Right atrium auricular region (tissue), 2 donors: ENCODE measurements around the gene UBXN7. TPM values are rescaled to one million over a fixed set of nuclear protein-coding genes. Genes with fewer than 3 reads are reported as not detected.

Experiments used
- DNase-seq: peaks from one replicate; pipeline ENCODE4 v3.0.0-alpha.2; 2019; ENCODE audit warnings: low spot score
- H3K27ac ChIP-seq, 2 donors: fragments of 200-600 bp; sonication (generic); 1 replicate in 1 of 2; 2 replicates in 1 of 2; pipeline ENCODE4 v1.5.1; 2016 to 2019
- H3K27me3 ChIP-seq, 2 donors: fragments of 200-600 bp; sonication (generic); one replicate each; pipeline versions ENCODE4 v1.5.1 to v1.6.0; 2017 to 2019
- H3K36me3 ChIP-seq: fragments of 200-600 bp; sonication (generic); one replicate; pipeline ENCODE4 v1.5.1; 2016
- H3K4me1 ChIP-seq, 2 donors: fragments of 200-600 bp; sonication (generic); one replicate each; pipeline versions ENCODE4 v1.5.1 to v1.6.0; 2017 to 2019
- H3K4me3 ChIP-seq, 2 donors: fragments of 200-600 bp; sonication (generic); 1 replicate in 1 of 2; 2 replicates in 1 of 2; pipeline ENCODE4 v1.5.1; 2017 to 2019; ENCODE audit warnings: mild to moderate bottlenecking in 1 of 2, moderate library complexity in 1 of 2
- H3K9me3 ChIP-seq, 2 donors: fragments of 200-600 bp; sonication (generic); one replicate each; pipeline ENCODE4 v1.5.1; 2019
- CTCF ChIP-seq, 2 donors: fragments of 200-600 bp; sonication (generic); IDR thresholded peaks; one replicate each; pipeline ENCODE4 v1.5.1; 2019; ENCODE audit warnings: antibody characterized with exemption in 2 of 2
- total RNA-seq, 2 donors: library from RNA; depleted of rRNA; stranded (reverse); fragments of >200 nt; gene quantifications; one replicate each; pipeline ENCODE4 v1.1.0, GENCODE V29; 2016

Gene UBXN7
- total RNA-seq, 2 donors from 2014 or later, result 10.5 to 13.3 TPM

GRCh38 chr3:196408565-196409300 lies 23.5 kb downstream of the UBXN7 start:
- Histone ChIP-seq H3K36me3 (peaks cover 9% of the 10 kb centered on the region), H3K27me3 (no peaks in the 10 kb centered on the region), H3K27ac (no peak overlapping the region), H3K4me3 (no peak overlapping the region), H3K4me1 (peaks cover 0 to 5% of the 10 kb centered on the region in 2 donors), H3K9me3 (peaks cover 0 to 11% of the 10 kb centered on the region in 2 donors)
- TF ChIP-seq CTCF (IDR thresholded peaks at IDR 0.05), result no peak
- DNase-seq, result no peak

GRCh38 chr3:196406811-196407470 lies 25.3 kb downstream of the UBXN7 start:
- H3K36me3 ChIP-seq, result peaks cover 15% of the 10 kb centered on the region
- DNase-seq, result no peak
- H3K4me1 ChIP-seq, result peaks cover 0 to 5% of the 10 kb centered on the region in 2 donors
- H3K27me3 ChIP-seq, result no peaks in the 10 kb centered on the region
- TF ChIP-seq CTCF (IDR thresholded peaks at IDR 0.05), result no peak
- H3K27ac ChIP-seq, result no peak overlapping the region
- H3K9me3 ChIP-seq, result peaks cover 0 to 11% of the 10 kb centered on the region in 2 donors
- no peak overlapping the region for H3K4me3 ChIP-seq

GRCh38 chr3:196400331-196400730 lies 31.9 kb downstream of the UBXN7 start:
- DNase-seq, result no peak
- no peaks in the 10 kb centered on the region for H3K9me3 ChIP-seq
- no peaks in the 10 kb centered on the region for H3K27me3 ChIP-seq
- H3K36me3 ChIP-seq, result peaks cover 33% of the 10 kb centered on the region
- no peak overlapping the region for H3K4me3 ChIP-seq
- H3K27ac ChIP-seq, result no peak overlapping the region
- peaks cover 0 to 7% of the 10 kb centered on the region in 2 donors for H3K4me1 ChIP-seq
- TF ChIP-seq CTCF (IDR thresholded peaks at IDR 0.05), result no peak

GRCh38 chr3:196399485-196399945 lies 32.7 kb downstream of the UBXN7 start:
- DNase-seq, result no peak
- no peaks in the 10 kb centered on the region for H3K9me3 ChIP-seq
- no peak for TF ChIP-seq CTCF (IDR thresholded peaks at IDR 0.05)
- peaks cover 28% of the 10 kb centered on the region for H3K36me3 ChIP-seq
- H3K4me1 ChIP-seq, result peaks cover 0 to 7% of the 10 kb centered on the region in 2 donors
- no peaks in the 10 kb centered on the region for H3K27me3 ChIP-seq
- H3K4me3 ChIP-seq, result no peak overlapping the region
- no peak overlapping the region for H3K27ac ChIP-seq

- no peak overlapping the region for H3K4me3 ChIP-seq
- H3K27me3 ChIP-seq, result no peaks in the 10 kb centered on the region
- H3K36me3 ChIP-seq, result peaks cover 28% of the 10 kb centered on the region
- TF ChIP-seq CTCF (IDR thresholded peaks at IDR 0.05), result no peak
- no peaks in the 10 kb centered on the region for H3K9me3 ChIP-seq
- no peak overlapping the region for H3K27ac ChIP-seq
- peaks cover 0 to 7% of the 10 kb centered on the region in 2 donors for H3K4me1 ChIP-seq
- DNase-seq, result no peak
Measured at GRCh38 chr3:196398782-196399181, 33.4 kb downstream of the UBXN7 start.
